Ishikawa (cell line): ENCODE measurements around the gene KAT2B.

ENCODE experiments used
- EP300 ChIP-seq: IDR thresholded peaks from 2 replicates; pipeline ENCODE4 v1.6.1; 2012; ENCODE audit warnings: borderline replicate concordance
- FOXM1 ChIP-seq: IDR thresholded peaks from 2 replicates; pipeline ENCODE4 v1.6.1; 2012; ENCODE audit warnings: low read depth, borderline replicate concordance
- MAX ChIP-seq: IDR thresholded peaks from 2 replicates; pipeline ENCODE4 v1.6.1; 2012
- RAD21 ChIP-seq: IDR thresholded peaks from 2 replicates; pipeline ENCODE4 v1.6.1; 2012; ENCODE audit warnings: low read depth
- TCF12 ChIP-seq: IDR thresholded peaks from 2 replicates; pipeline ENCODE4 v1.6.1; 2012; ENCODE audit warnings: low read depth
- ZBTB7A ChIP-seq: IDR thresholded peaks from 2 replicates; pipeline ENCODE4 v1.6.1; 2012; ENCODE audit warnings: low read depth

GRCh38 chr3:20145874-20146273 lies 105.6 kb downstream of the KAT2B start:
- TF ChIP-seq FOXM1: no peak
- TF ChIP-seq MAX: no peak
- TF ChIP-seq EP300: no peak
- TF ChIP-seq TCF12: no peak
- TF ChIP-seq RAD21: no peak
- TF ChIP-seq ZBTB7A: no peak
